Measurements from ENCODE around the gene SMOC2.
"Not testable (repeated sequence)": the region's sequence is repeated elsewhere in the genome, so short reads cannot be mapped to it uniquely, and the experiment has no call there.

Gene SMOC2

DNA sequence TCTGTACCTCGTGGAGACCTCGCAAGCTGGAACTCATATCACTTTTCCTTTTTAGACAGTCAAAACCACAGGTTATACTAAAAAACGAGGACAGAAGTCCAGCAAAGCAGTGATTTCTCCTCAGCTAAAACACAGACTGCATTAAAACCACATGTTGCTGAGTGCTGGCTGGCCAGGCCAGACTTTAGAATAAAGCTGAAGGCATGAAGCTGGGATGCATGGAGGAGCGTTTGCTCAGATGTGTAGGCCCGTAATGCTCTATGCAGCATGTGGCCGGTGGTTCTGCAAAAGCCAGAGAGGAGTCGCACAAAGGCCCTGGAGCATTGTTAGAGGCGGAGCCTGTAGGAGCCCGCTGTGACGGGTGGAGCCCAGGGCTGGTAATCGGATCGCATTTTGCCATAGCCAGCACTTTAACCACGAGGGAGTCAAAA is 83.6 kb downstream of the SMOC2 start:
- DNase-seq, result no peak

DNA sequence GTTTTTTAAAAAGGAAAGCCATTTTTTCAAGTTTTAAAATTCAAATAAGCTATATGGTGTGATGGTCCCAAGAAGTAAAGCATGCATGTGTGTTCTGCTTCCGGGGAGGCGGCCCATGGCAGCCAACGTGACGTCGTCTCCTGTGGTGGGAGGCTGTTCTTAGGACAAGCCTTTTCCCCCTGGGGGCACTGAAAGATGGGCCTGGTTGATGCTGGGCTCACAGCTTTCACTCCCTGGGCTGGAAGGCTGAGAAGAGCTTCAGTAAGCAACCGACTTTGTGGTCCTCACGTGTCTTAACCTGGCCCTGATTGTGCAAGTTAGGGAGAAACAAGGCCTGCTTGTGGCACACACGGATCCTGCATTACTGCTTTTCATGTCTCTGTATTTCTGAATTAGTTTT is 84.1 kb downstream of the SMOC2 start:
- DNase-seq, result no peak

DNA sequence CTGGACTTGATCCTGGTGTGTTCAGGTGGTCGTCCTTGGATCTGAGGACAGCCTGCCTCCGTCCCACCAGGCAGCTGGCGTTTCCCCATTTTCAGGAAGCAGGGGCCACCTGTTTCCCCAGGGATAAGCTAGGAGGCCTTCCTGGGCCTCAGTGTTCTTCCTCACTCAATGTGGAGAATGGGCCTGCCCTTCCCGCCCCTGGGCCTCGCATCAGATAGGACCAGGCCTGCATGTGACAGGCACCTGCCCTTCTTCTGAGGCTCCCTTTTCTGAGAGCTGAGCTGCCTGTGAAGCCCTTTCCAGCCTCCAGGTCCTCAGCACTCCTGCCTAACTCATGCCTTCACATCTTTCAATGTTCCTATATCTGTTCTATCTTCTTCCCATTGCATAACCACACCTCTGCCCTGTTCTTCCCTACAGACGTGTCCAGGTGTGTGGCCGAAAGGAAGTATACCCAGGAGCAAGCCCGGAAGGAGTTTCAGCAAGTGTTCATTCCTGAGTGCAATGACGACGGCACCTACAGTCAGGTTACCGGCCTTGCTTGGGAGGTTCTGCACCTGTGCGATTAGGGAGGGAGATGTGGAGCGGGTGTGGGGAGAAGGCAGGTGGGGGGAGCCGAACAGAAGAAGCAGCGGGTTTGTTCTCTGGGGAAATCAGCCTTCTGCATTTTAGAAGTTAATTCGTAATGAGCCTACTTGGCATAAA is 85.1 kb downstream of the SMOC2 start:
- no peak for DNase-seq

DNA sequence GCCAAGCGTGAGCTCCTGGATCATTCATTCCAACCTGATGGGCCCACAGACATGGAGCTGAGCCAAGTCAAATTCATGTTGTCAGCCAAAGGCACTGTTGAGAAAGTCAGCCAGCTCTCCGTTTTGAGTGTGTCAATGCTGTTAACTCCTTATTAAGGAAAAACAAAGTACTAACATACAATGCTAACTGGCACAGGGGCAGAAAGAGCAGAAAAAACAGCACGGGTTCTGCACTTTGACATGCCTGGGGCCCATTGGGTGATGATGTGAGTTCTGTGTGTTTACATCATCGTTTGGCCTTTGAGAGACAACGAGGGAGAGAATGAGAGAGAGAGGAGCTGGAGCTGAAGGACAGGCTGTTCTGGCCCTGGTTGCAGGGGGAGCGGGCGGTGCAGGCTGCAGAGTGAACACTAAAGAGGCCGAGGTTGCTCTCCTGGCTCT is 85.9 kb downstream of the SMOC2 start:
- DNase-seq, result no peak

DNA sequence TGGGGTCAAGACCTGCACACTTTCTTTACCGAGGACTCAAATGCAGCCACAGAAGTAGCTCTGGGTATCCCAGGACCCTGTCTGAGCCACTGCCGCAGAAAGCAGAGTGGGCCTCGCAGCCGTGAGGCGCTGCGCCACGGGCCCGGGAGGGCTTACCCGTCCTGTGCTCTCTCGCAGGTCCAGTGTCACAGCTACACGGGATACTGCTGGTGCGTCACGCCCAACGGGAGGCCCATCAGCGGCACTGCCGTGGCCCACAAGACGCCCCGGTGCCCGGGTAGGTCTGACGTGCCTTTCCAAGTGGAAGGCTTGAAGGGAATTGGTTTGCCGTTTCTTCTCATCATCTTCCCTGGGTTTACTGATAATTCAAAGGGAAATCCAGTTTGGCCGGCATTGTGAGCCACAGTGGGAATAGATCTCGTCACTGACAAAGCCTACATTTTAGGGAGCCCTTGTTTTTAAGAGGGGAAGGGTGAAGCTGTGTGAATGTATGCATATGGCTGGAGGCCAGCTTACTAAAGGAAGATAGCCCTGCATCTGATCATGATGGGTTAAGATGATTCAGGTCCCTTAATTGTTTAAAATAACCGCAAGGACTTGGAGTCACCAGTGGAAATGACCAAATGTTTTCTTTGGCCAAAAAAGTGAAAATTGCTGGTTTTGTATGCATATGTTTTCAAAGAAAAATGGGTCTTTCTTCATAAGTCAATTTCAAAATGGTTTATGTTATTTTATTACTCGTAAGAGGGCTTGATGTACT is 86.6 kb downstream of the SMOC2 start:
- no peak for DNase-seq

DNA sequence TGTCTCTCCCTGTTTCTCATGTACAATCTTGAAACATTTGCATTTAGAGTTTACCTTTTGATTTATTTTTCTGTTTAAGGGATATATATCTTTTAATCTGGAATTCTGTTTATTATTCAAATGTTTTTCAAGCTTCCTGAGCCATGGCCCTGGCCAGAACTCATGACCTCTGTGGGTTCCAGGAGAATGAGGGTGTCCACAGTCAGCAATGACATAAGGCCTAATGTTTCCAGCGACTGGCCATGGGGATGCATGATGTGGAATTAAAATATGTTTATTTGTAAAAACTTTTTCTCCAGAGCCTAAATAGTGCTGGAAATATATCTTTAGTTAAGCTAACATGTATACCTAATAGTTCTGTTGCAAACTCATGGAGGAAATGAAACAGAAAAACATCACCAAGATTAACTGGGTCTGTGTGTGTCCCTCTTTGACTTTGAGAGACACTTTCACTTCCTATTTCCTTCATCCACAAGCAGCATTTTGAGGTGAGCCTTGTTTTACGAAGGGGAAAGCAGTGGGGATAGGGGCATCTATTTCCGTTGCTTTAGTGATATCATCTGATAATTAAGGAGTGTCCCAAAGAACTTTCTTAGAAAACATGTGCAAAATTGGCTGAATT is 87.6 kb downstream of the SMOC2 start:
- no peak for DNase-seq

DNA sequence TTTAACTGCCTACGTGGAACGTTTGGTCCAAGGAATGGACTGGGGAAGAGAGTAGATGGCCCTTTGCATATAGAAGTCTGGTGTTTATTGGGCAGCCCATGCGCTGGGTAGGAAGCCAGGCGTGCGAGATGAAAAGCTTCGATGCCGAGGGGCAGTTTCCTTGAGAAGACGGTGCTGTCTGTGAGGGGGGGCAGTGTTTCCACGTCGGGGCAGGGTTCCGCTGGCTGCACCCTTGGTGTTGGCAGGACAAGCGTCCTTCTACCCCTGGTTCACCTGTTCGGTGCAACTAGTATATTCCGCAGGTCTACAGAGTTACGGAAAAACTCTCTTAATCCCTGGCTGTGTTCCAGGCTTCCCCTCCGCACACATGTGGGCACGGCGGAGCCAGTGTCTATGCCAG is 88.2 kb downstream of the SMOC2 start:
- DNase-seq, result no peak

DNA sequence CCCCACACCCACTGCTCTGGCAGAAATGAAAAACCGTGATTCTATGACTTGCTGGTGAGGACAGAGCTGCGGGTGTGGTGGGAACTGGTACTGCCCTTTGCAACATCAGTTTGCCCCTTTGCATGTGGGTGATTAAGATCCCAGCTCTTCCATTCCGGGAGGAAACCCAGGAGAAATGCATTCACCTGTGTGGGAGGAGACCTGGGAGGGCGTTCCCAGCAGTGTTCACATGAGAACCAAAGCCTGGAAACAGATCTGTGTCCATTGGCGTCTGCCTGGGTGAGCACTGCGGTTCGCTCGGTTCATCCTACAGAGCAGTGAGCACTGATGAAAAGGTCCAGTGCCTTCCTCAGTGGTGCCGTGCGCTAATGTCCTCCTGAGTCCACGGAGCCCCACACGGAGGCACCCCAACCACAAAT is 89.7 kb downstream of the SMOC2 start:
- DNase-seq, result no peak

DNA sequence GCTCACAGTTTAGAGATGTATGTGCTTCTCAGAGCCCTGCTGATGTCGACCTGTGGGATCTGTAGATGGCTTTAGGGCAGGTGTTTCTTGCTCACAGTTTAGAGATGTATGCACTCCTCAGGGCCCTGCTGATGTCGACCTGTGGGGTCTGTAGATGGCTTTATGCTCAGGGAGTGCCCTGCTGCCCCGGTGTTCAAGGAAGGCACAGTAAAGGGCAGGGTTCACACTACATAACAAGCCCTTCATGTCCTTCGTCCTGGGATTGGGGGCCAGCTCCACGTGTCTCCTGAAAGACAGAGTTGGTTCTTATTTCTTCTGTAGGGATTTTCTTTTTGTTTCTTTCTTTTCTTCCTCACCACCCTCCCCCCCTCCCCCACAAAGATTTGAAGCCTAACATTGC is 91.1 kb downstream of the SMOC2 start:
- DNase-seq, result no peak

DNA sequence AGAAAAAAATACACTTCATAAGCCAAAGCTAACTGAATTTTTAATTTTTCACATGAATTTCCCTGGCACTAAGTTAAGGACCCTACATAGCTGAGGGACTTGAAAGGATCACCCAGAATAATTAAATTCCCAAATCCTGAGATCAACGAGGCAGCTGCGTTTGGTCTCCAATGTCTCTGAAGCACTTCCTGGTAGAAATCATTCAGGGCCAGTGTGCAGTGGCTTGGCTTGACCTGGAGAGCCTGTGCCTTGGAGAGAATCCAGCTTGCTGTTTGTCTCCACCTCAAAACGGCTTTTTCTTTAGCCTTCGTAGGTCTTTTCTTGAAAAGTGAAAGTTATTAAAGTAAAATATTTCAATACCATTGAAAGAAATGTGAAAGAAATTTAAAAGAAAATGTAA is 92.4 kb downstream of the SMOC2 start:
- no peak for DNase-seq

DNA sequence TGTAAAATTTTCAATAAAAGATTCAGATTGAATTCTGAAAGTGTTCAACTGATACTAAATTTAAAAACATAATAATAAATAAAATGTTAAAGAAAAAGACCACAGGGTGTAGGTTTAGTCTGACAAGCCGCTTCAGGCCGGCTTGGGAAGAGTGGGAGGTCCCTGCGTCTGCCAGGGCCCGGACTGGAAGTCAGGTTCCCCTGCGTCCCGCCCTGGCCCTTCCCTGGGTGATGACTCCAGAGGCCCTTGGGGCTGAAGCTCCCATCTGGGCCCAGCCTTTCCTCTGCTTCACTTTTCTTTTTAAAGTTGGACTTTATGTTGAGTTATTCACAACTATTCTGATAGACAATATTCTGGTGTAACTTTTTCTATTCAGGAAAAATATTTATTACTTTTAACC is 93.3 kb downstream of the SMOC2 start:
- DNase-seq, result no peak

DNA sequence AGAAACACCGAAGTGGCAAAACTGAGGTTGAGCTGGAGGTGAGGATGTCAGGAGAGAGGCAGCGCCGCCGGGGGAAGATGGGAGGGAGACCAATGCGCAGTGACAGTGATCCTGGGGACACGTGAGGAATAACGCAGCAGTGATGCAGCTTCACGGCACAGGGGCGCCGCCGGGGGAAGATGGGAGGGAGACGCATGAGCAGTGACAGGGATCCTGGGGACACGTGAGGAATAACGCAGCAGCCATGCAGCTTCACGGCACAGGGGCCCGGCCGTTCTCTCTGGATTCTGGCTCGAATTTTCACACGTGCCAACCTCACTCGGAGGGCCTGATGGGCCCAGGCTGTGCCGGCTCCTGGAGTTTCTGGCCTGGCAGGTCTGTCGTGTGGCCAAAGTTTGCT is 94.7 kb downstream of the SMOC2 start:
- DNase-seq, result no peak

DNA sequence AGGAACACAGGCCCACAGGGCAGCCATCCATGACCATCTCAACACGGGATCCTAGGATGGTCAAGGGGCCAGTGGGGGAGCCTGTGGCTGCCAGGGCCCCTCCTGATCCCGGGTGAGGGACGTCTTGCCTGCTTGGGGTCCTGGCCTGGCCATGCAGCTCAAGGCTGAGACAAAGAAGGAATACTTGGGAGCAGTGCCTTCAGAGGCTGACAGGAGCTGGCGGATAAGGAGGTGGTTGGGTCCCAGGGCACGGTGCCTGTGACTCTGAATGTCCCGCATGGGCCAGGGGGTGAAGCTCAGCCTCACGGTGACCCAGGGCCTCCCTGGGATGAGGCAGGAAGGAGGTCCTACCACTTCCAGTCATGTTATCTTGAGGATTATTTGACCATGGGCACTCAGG is 95.2 kb downstream of the SMOC2 start:
- no peak for DNase-seq

DNA sequence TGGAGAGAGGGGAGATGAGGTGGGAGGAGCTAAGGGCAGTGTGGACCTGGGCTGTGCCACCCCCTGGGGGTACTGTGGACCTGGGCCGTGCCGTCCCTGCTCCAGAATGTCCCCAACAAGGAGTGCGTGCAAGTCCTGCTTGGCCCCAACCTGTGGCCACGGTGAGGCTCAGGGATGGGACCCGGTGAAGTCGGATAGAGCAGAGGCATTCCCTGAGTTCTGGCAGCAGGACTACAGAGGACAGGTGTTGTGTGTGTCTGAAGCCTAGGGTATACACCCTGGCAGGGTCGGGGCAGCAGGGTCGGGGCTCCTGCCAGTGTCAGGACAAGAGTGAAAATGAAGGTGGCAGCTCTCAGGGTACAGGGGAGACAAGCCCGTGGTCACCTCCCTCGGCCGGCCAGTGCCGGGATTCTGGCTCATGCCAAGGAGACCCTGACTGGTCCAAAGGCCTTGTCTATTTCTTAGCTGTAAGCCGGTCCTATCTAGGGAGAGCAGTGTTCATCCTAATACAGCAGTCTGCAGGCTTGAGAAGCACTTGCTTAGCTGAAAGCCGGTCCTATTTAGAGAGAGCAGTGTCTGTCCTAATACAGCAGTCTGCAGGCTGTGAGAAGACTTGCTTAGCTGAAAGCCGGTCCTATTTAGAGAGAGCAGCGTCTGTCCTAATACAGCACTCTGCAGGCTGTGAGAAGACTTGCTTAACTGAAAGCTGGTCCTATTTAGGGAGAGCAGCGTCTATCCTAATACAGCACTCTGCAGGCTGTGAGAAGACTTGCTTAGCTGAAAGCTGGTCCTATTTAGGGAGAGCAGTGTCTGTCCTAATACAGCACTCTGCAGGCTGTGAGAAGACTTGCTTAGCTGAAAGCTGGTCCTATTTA is 95.9 kb downstream of the SMOC2 start:
- no peak for DNase-seq

DNA sequence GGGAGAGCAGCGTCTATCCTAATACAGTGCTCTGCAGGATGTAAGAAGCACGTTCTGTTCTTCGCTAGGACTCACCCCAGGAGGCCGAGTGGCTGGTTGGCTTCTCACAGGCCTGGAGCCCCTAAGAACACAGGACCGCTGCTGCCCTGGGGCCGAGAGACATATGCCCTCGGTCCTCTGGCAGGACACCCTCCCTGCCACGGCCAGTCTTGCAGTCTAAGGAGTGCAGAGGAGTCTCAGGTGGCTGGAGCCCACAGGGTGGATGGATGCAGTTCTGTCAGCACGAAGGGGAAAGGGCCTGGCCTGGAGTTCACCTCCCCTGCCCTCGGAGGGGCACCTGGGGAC is 96.5 kb downstream of the SMOC2 start:
- DNase-seq, result no peak

DNA sequence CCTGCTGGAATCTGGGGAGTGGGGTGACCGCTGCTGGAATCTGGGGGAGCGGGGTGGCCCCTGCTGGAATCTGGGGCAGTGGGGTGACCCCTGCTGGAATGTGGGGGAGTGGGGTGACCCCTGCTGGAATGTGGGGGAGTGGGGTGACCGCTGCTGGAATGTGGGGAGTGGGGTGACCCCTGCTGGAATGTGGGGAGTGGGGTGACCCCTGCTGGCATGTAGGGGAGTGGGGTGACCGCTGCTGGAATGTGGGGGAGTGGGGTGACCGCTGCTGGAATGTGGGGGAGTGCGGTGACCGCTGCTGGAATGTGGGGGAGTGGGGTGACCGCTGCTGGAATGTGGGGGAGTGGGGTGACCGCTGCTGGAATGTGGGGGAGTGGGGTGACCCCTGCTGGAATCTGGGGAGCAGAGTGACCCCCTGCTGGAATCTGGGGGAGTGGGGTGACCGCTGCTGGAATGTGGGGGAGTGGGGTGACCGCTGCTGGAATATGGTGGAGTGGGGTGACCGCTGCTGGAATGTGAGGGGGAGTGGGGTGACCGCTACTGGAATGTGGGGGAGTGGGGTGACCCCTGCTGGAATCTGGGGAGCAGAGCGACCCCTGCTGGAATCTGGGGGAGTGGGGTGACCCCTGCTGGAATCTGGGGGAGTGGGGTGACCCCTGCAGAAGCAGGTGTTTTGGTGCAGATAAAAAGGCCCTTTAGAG is 97.4 kb downstream of the SMOC2 start:
- DNase-seq, result not testable (repeated sequence)

DNA sequence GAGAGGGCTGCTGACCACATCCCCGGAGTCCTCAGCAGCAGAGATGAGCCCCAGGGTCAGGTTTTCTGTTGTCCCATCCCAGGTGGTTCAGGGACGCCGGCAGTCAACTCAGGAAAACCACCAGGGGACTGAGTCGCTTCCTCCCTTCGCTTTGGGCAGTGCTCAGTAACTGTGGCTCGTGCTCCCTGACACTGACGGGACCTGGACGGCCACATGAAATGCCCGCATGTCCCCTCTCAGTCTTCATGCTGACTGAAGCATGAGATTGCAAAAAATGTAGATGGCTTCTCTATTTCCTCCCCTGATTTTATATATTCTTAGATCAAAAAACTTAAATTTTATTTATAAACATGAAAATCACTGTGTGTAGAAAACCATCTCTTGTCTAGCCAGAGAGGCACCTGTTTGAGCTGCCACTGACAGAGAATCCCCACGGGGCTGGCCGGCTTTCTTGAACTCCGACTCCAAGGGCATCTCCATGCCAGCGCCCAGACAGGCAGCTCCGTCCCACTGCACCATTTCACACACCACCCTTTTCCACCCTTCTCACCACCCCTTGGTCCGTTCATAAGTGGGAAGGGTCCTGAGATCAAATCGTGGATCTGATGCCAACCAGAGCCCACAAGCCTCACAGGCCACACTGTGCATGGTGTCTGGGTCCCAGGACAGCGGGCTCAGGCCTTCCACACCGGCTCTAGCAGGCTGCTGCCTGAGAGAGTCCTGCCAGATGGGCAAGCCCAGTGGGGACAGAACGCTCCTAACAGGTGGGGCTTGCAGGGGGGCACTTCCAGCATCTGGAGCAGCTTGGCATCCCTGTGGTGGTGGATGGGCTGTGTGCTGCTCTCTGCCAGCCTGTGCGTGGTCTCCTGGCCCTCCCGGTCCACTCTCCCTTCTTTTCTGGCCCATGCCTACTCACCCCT is 98.2 kb downstream of the SMOC2 start:
- no peak for DNase-seq

DNA sequence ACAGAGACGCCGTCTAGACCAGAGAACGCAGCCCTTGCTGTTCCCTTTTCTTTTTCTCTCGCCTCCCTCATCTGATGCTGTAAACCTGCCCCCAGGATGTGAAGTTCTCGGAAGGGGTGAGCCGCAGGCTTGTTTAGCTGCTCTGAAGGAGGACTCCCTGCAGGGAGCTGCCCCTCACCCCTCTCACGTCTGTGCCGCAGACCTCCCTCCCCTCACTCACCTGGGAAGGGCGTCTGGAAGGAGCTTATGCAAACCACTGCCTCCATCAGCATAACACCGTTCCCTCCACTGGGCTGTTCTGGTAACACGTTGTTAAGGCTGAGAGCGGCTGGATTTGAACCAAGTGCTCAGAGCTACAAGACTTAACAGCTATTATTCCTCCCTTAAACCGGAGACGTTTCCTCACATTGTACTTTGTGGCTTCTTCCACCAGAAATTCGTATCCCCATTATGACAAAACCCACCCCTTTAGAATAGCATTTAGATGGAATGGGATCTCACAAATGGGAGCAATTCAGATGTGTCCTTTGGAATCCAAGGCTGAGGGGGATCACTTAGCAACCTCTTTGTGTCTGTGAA is 99.8 kb downstream of the SMOC2 start:
- DNase-seq, result no peak

DNA sequence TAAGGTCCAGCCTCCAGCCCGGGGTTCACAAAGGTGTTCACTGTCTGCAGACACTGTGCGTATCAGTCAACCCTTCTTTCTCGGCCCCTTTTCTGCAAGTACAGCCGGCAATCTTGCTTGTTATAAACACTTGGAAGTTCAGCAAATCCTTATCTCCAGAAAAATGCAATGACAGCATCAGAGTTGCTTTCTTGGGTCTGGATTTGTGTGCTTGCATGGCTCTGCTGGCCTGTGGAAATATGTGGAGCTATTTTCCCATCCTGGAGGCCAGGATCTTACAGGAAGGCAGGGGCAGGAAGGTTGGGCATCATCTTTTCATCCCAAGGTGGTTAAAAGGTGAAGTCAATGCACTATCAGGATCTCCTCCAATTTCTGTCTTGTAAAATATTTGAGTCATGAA is 100.3 kb downstream of the SMOC2 start:
- no peak for DNase-seq

DNA sequence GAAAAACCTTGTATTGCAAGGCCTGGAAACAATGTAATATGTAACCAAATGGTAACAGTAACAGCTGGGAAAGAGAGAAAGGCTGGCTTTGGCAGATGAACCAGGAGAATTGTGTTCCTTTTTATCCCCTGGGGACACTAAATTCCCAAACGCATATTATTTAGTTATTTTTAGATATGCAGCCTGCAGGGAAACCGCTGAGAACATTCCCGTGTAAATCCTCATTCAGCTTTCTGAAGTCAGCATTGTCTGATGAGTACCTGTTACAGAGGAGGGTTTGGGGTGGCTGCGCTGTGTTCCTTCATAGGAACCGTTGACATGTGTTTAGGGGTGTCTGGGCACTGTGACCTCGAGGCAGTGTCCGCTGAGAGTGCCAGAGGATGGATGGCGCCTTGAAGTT is 101.3 kb downstream of the SMOC2 start:
- no peak for DNase-seq

DNA sequence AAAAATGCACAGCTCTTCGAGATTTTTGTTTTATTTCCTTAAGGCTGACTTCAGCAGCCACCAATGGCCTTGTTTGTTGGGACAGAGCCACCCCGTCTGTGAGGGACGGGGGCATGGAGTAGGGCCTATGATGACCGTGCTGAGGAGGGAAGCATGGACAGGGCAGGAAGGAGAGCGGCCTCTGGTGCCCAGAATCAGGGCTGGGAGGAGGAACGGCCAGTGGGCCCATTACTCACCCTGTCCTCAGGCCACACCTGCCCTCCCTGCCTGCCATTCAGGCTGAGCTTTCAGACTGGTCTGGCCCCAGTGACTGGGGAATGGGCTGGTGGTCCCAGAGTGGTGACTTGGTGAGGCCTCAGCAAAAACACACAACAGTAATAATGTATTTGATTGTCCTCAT is 104.4 kb downstream of the SMOC2 start:
- no peak for DNase-seq
